ENCODE data around the gene RAPGEF6. TPM values are rescaled to one million over a fixed set of nuclear protein-coding genes. Genes with fewer than 3 reads are reported as not detected.

RAPGEF6 gene
- polyA plus RNA-seq, 1 donor from 2014 or later: 121 TPM

DNA sequence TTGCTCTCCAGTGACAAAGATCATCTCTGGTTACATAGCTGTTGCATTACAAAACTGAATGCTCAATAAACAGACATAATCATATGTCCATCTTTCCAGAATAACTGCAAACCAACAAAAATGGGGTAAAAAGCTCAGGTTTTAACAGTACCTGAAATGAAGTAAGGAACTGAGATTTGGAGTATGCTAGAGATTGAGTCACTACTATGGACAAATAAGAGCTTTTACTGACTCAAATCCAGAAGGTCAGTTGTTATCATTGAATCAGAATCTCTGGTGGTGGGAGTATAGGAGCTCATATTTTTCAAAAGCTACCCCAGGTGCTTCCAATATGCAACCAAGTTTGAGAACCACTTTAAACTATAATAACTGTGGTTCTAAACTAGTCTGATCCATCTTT is 4.1 kb upstream of the RAPGEF6 start:
- no peaks in the 10 kb centered on the region for H3K9me2 ChIP-seq (ENCODE audit: insufficient read depth, low read length)
- H3K9me3 ChIP-seq (ENCODE audit: low read length): no peaks in the 10 kb centered on the region
- H3K79me2 ChIP-seq (replicated peaks; ENCODE audit: insufficient read depth, low read length): peaks cover 4% of the 10 kb centered on the region
- H3F3A ChIP-seq (ENCODE audit: insufficient read depth, low read length, poor library complexity, severe bottlenecking): peaks cover 8% of the 10 kb centered on the region
- no peak overlapping the region for H3K9ac ChIP-seq (ENCODE audit: low read length)
- H3K4me3 ChIP-seq (ENCODE audit: low read length): no peak overlapping the region
- TF ChIP-seq MXI1 (conservative IDR thresholded peaks at IDR 0.05; ENCODE audit: poor library complexity, severe bottlenecking): no peak
- TF ChIP-seq, protein P1, sequence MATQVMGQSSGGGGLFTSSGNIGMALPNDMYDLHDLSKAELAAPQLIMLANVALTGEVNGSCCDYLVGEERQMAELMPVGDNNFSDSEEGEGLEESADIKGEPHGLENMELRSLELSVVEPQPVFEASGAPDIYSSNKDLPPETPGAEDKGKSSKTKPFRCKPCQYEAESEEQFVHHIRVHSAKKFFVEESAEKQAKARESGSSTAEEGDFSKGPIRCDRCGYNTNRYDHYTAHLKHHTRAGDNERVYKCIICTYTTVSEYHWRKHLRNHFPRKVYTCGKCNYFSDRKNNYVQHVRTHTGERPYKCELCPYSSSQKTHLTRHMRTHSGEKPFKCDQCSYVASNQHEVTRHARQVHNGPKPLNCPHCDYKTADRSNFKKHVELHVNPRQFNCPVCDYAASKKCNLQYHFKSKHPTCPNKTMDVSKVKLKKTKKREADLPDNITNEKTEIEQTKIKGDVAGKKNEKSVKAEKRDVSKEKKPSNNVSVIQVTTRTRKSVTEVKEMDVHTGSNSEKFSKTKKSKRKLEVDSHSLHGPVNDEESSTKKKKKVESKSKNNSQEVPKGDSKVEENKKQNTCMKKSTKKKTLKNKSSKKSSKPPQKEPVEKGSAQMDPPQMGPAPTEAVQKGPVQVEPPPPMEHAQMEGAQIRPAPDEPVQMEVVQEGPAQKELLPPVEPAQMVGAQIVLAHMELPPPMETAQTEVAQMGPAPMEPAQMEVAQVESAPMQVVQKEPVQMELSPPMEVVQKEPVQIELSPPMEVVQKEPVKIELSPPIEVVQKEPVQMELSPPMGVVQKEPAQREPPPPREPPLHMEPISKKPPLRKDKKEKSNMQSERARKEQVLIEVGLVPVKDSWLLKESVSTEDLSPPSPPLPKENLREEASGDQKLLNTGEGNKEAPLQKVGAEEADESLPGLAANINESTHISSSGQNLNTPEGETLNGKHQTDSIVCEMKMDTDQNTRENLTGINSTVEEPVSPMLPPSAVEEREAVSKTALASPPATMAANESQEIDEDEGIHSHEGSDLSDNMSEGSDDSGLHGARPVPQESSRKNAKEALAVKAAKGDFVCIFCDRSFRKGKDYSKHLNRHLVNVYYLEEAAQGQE (IDR thresholded peaks at IDR 0.05; ENCODE audit: borderline replicate concordance): no peak
- no peak overlapping the region for H3K4me2 ChIP-seq (ENCODE audit: low read length)
- H3K27me3 ChIP-seq (ENCODE audit: insufficient read depth, low read depth, low read length): no peaks in the 10 kb centered on the region
- no peak overlapping the region for H3K27ac ChIP-seq (ENCODE audit: low read length)
- no peaks in the 10 kb centered on the region for H3K36me3 ChIP-seq (ENCODE audit: insufficient read depth, low read length)
- no peak overlapping the region for H2AFZ ChIP-seq (ENCODE audit: low read depth, low read length)
- no peaks in the 10 kb centered on the region for H4K20me1 ChIP-seq (ENCODE audit: insufficient read depth)

- H4K20me1 ChIP-seq (ENCODE audit: insufficient read depth): no peaks in the 10 kb centered on the region
These were observed 2.7 kb upstream of the RAPGEF6 start for GRCh38 chr5:131637694-131638093.

More at GRCh38 chr5:131637694-131638093, 2.7 kb upstream of the RAPGEF6 start:
- Histone ChIP-seq H3K9me3 (ENCODE audit: low read length) (no peaks in the 10 kb centered on the region), H3K27ac (ENCODE audit: low read length) (no peak overlapping the region), H3K79me2 (replicated peaks; ENCODE audit: insufficient read depth, low read length) (peaks cover 19% of the 10 kb centered on the region), H3F3A (ENCODE audit: insufficient read depth, low read length, poor library complexity, severe bottlenecking) (peaks cover 8% of the 10 kb centered on the region), H3K9me2 (ENCODE audit: insufficient read depth, low read length) (no peaks in the 10 kb centered on the region), H3K9ac (ENCODE audit: low read length) (no peak overlapping the region), H2AFZ (ENCODE audit: low read depth, low read length) (no peak overlapping the region), H3K4me2 (ENCODE audit: low read length) (no peak overlapping the region), H3K27me3 (ENCODE audit: insufficient read depth, low read depth, low read length) (no peaks in the 10 kb centered on the region), H3K36me3 (ENCODE audit: insufficient read depth, low read length) (no peaks in the 10 kb centered on the region), H3K4me3 (ENCODE audit: low read length) (no peak overlapping the region)
- TF ChIP-seq TAF1 (IDR thresholded peaks at IDR 0.05; ENCODE audit: low read depth) (no peak), RAD21 (conservative IDR thresholded peaks at IDR 0.05) (no peak), MXI1 (conservative IDR thresholded peaks at IDR 0.05; ENCODE audit: poor library complexity, severe bottlenecking) (no peak), SMC3 (conservative IDR thresholded peaks at IDR 0.05; ENCODE audit: poor library complexity) (no peak), EZH2 (IDR thresholded peaks at IDR 0.05; ENCODE audit: borderline replicate concordance, insufficient read depth, low read length, poor library complexity, severe bottlenecking) (no peak), EP300 (conservative IDR thresholded peaks at IDR 0.05; ENCODE audit: poor library complexity, severe bottlenecking) (no peak), POLR2AphosphoS5 (IDR thresholded peaks at IDR 0.05) (no peak)
- TF ChIP-seq, protein P1 (IDR thresholded peaks at IDR 0.05; ENCODE audit: borderline replicate concordance): no peak
- TF ChIP-seq, protein P2, sequence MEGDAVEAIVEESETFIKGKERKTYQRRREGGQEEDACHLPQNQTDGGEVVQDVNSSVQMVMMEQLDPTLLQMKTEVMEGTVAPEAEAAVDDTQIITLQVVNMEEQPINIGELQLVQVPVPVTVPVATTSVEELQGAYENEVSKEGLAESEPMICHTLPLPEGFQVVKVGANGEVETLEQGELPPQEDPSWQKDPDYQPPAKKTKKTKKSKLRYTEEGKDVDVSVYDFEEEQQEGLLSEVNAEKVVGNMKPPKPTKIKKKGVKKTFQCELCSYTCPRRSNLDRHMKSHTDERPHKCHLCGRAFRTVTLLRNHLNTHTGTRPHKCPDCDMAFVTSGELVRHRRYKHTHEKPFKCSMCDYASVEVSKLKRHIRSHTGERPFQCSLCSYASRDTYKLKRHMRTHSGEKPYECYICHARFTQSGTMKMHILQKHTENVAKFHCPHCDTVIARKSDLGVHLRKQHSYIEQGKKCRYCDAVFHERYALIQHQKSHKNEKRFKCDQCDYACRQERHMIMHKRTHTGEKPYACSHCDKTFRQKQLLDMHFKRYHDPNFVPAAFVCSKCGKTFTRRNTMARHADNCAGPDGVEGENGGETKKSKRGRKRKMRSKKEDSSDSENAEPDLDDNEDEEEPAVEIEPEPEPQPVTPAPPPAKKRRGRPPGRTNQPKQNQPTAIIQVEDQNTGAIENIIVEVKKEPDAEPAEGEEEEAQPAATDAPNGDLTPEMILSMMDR (IDR thresholded peaks at IDR 0.05; ENCODE audit: poor library complexity, severe bottlenecking): no peak

Data from neural cell (in vitro differentiated cells).